Gastrocnemius medialis (tissue), 4 donors: ENCODE measurements around the gene ANXA8L1.
"Not testable (repeated sequence)": the region's sequence is repeated elsewhere in the genome, so short reads cannot be mapped to it uniquely, and the experiment has no call there.

Experiments used
- CTCF ChIP-seq, 5 experiments: fragments of 450-650 bp in 3 of 5; fragments of 200-600 bp in 2 of 5; sonication (generic) in 2 of 5; IDR thresholded peaks in 4 of 5; conservative IDR thresholded peaks in 1 of 5; 1 replicate in 4 of 5; 2 replicates in 1 of 5; pipeline ENCODE4 v1.5.1; 2016 to 2019; ENCODE audit warnings: antibody characterized with exemption in 5 of 5, mild to moderate bottlenecking in 3 of 5, moderate library complexity in 3 of 5
- POLR2A ChIP-seq, 2 donors: fragments of 450-650 bp; IDR thresholded peaks; one replicate each; pipeline ENCODE4 v1.6.1; 2017; ENCODE audit warnings: antibody characterized with exemption in 2 of 2, mild to moderate bottlenecking in 2 of 2, moderate library complexity in 2 of 2

- TF ChIP-seq CTCF (IDR thresholded peaks at IDR 0.05 in 4 of 5, conservative IDR thresholded peaks at IDR 0.05 in 1 of 5); POLR2A (IDR thresholded peaks at IDR 0.05): not testable (repeated sequence)
Observed at GRCh38 chr10:46374410-46374809, 1.2 kb upstream of the ANXA8L1 start.
